HG02981 (cell line): ENCODE measurements around the gene NDUFB8.
"Not testable (repeated sequence)": the region's sequence is repeated elsewhere in the genome, so short reads cannot be mapped to it uniquely, and the experiment has no call there.

Source experiments
- ATAC-seq: cut with Tn5 transposase; IDR thresholded peaks from one replicate; pipeline ENCODE4 v1.9.1; 2021; ENCODE audit warnings: mild to moderate bottlenecking, moderate library complexity; ENCODE audit not compliant: unreplicated experiment

NDUFB8 gene

DNA sequence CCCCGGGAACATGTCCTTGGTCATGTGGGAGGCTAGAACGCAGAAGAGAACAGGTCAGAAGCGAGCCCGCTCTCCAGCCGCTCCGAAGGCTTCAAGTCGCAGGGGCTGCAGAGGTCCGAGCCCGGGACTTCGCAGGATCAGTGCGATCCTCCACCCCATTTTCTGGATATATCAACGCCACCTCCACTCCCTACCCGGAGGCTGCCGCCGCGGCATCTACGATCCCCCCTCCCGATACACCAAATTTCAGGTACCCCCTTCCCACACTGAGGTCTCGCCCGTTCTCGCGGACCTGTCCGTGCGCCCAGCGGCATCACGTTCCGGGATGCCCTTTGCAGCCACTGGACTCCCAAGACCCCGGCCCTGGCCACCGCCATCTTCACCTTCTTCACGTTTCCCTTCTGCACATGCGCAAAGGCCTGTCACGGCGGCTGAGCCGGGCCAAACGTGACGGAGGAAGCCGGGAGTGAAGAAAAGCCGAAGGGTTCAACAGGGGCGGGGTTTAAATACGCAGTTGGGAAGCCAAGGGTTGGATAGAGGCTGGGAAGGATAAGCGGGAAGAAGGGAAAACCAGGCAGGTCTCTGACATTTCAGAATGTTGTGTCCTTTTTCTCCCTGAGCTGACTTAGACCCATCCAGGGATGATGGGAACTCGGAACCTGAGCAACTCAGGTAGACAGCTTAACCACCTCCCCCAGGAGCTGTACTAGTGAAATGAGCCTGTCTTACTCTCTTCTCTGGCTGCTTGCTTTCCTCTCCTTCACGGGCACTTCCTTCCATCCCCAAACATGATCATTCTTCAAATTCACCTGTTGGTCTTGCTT, at the start of gene NDUFB8:
NDUFB8 (minus strand) TSS at position 397 of the 824 bp plus-strand sequence; CDS start at position 377, 20 bp downstream.
- peak; percentile 65 for ATAC-seq

DNA sequence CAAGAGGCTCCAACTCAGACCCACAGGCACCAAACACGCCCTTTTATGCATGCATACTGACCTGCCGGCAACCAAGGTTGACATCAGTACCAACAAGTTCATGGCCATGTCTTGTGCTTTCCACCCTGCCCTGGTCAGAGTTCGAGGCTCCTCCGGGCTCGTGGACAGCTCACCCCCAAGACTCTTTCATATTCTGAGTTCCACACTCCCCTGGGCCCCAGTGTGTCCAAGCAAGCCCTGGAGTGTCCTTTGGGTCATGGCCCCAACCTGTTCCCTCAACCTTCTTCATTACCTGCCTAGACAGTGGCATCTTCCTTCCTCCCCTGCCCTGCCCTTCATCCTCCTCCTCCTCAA, 46.6 kb upstream of the NDUFB8 start:
- no peak for ATAC-seq

DNA sequence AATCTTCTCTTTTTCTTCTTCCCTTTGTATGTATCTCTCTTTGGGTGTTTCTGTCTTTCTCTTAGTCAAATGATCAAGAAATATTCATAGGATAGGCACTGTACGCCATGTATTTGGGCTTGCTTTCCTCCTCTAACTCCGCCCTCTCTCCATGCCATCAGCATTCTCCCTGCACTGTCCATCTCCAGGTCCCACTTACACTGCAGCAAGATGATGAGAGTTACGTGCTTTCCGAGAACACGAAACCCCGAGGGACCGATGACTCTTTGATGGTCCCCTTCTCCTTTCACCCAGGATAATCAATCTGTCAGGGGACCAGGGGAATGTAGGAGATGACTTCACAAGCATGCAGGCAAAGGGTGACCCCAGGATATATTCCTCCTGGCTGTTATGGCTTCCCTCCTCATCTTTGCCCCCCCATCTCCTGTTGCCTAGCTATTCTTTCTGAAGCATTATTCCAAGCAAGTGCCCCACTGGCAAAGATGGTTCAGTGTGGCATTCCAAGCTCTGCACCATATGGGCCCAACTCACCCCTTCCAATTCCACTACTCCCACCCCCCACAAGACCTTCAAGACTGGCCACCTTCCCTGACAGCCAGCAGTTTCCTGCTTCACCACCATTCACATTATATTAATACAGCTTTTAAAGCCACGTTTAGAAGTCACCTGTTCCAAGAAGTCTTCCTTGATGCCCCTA, 46.1 kb upstream of the NDUFB8 start:
- no peak for ATAC-seq

DNA sequence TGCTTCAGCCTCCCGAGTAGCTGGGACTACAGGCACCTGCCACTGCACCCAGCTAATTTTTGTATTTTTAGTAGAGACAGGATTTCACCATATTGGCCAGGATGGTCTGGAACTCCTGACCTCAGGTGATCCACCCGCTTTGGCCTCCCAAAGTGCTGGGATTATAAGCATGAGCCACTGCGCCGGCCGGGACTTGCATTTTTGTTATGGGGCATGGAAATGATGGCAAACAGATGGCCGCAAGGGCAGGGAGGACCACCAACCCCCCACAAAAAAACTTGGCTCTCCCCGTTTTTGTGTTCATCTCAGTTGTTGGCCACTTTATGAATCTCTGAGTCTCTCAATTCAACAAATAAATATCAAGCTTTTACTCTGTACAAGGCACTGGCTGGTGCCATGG, 45.5 kb upstream of the NDUFB8 start:
- not testable (repeated sequence) for ATAC-seq

DNA sequence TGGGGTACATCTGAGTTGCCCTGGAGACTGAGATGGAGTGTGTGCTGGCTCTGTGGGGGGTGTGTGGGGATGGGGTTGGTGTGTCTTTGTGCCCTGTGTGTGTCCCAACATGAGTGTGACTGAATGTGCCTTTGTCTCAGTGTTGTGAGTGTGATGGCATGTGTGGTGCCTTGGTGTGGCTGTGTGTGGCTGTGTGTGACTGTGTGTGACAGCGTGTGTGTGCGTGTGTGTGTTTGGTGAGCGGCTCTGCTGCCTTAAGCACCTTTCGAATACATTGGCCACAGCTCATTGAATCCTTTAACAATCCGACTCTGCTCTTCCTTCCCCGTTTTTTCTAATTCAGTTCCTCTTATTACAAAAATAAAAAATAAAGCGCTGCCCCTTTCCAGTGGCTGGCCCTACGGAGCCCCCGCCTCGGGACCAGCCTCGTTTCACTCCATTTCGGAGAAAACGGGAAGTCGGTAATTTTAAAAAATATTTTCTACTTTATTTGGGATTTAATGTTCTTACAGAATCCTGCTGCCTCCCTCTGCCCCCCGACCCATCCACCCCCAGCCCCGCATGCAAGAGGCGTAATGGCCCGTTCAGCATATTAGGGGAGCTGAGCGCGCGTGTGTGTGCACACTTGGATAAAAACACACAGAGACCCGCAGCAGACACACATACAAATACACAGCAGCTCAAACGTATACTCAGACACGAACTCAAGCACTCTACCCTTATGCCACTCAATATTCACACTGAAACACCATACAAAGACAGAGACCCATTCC, 41.6 kb upstream of the NDUFB8 start:
- no peak for ATAC-seq

DNA sequence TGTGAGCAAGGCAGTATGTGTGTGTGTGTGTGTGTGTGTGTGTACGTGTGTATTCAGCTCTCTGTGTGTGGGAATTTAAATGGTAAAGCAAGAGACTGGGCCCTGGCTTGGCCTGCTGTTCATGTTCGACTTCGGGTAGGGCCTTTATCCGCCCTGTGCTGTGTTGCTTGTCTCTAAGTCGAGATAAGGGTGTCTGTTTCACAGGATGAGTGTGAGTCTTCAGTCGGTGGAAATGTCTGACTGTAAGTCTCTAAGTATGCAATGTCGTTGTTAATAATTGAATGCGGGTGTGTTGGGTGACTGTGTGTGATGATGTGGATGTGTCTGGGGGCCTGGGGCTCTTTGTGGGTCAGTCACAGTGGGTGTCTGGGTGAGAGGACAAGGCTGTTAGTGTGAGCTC, 40.8 kb upstream of the NDUFB8 start:
- no peak for ATAC-seq

DNA sequence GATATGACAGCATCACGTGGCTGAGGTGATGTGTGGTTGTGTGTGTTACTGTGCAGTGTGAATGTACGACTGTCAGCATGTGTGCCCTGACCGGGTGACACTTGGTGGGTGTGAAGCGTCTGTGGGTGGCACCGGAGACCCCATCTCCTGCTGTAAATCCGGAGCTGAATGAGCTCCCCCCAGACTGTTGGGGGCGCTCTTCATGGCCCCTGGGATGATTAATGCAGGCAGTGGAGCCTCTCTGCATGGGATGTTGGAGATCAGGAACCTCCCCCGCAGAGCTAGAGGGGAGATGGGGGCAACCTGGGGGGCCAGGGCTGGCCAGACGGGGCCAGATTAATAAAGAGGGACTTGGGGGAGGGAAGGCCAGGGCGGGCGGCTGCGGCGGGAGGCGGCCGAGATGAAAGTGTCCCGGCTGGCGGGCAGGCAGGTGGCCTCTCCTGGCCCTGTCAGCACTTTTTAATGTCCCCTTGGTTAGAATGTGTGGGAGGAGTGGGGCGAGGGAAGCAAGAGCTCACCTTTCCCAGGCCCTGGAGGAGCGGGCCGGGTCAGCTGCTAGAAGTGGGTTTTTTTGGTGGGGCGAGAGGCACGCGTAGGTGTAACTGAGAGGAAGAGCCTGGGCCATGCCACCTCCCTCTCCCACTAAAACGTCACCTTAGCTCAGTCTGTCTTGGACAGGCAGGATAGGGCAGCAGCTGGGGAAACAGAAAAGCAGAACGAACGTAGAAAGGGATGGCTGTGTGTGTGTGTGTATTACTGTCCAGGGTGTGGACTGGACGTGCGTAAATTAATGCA, 40.2 kb upstream of the NDUFB8 start:
- no peak for ATAC-seq

DNA sequence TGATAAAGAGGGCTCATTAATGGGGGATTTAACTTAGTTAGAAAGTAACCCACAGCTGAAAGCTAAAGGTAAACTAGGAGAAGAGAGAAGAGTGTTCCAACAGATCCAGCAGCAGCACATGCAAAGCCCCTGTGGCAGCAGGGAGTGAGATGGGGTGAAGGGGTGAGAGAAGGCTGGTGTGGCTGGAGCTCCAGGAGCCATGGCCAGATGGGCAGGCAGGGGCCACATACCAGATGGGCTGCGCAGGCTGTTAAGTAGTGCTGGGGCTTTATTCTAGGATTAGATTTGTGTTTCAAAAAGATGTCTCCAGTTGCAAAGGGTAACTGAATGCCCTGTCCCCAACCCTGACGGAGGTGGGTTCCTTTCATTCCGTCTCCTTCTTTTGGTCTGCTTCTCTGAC, 39.2 kb upstream of the NDUFB8 start:
- no peak for ATAC-seq

DNA sequence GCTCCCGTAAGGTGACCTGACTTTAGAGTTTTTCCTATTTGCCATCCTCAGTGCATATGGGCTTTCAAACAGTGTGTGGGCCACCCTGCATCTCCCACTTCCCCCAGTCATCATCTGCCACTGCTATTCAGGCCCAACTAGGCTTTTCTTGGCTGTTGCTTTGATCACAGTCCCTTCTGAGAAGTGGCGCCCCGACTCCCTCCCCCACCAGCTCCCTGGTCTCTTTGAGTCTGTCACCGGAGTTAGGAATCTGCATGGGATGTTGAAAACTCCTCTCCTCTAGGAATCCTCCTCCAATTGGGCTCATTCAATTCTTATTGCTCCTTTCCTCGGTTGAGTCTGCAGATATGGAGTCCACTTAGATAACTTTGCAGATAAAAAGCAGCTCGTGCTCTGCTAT, 38.2 kb upstream of the NDUFB8 start:
- no peak for ATAC-seq

DNA sequence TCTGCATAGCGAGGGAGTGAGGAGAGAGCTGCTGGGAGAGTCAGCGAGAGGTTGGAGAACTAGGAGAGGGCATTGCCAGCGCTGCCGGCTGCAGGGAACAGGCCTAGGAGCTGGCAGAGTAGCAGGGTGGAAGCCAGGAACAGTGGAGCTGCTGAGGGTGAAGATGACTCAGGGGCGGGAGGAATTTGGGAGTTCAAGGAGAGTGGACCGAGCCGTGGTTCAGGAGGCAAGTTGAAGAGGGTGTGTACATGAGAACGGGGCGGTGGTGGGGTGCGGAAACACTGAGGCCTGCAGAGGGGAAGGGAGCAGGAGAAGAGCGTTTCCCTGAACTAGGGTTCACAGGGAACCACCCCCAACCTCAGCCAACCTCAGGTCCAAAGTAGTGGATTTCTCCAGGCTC, 37.6 kb upstream of the NDUFB8 start:
- ATAC-seq = no peak

DNA sequence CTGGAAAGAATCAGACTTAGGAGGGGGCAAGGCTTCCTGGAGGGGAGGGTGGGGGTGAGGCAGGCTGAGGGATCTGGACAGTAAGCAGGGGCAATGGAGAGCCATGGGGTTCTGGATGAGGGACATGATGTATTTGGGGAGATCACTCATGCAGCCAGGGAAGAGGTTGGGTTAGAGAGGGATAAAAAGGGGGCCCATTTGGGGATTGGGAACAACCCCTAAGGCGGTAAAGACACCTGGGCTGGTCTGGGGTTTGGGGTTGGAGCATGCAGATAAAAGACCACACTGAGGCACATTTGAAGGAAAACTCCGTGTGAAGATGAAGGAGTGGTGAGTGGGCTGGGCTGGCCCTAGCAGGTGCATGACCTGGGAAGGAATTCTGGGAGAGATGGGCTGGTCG, 36.9 kb upstream of the NDUFB8 start:
- ATAC-seq = no peak

DNA sequence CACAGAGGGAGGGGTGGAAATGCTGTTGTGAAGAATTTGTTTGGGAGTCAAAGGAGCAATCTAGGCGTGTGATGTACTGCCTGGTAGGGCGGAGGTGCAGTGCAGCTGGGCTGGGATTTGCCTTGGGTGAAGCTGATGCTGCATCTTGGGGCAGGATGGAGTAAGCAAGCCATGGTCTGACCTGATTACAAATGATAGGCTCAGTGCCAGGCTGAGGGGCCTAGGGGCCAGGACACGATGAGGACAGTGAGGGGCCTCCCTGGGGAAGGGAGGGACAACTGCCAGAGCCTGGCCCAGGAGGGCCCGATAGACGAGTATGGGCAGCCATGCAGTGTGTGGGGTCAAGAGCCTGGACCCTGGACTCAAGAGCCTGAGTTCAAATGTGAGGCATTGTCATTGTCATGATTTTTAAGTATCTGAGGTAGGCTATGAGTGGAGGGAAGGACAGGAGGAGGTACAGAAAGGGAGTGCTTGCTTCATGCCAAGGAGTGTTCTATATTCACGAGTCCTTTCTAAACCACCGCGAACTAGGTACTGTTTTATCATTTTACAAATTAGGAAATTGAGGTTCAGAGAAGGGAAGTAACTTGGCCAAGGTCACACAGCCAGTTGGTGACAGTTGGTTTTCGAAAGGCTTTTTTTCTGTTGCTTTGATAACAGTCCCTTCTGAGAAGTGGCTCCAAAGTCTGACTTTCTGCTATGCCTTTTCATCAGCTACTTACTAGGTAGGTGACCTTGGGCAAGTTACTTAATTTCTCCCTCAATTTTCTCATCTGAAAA, 35.7 kb upstream of the NDUFB8 start:
- ATAC-seq = no peak

DNA sequence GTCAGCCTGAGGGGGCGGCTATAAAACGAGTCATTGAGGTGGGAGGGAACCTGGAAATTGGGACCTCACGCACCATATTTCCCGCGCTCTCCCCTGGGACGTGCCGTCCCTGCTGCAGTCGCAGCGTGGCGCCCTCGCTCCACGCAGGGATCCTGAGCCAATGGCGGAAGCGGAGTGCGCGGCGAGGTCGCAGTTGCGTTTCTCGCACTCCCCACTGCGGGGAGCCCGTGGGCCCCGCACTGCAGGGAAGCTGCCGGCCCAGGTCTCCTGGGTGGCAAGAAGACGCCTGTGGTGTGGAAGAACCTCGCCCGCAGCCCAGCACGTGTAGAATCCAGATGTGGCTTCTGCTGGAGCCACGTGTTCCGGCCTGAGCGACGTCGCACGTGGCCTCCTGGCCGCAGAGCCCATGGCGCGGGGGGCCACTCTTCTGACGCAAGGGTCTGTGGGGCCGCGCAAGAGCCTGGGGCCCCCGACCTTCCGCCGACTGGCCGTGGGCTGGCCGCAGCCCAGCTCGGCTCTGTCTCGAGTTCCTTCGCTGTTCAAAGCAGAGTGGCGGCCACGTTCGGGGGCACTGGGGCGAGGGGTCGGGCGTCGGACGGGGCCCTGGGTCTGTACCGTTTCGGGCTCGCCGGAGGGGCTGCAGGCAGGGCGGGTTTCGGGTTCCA, 32.5 kb upstream of the NDUFB8 start:
- ATAC-seq = peak; percentile 69

DNA sequence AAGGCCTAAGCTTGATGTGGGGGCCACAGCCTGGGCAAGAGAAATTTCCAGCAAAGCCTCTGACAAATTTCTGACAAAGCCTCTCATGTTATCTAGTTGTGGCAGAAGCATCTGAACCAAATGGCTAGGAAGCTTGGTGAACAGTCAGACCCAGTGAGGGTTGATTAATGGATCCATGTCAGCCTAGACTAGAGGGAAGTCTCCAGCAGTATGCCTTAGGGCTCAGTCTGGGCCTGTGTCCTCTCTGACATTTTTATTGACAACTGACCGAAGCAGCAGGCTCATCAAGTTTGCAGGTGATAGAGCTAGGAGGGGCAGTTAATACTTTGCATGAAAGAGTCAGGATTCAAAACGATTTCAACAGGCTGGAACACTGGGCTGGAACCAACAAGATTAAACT, 31.3 kb upstream of the NDUFB8 start:
- ATAC-seq = no peak

DNA sequence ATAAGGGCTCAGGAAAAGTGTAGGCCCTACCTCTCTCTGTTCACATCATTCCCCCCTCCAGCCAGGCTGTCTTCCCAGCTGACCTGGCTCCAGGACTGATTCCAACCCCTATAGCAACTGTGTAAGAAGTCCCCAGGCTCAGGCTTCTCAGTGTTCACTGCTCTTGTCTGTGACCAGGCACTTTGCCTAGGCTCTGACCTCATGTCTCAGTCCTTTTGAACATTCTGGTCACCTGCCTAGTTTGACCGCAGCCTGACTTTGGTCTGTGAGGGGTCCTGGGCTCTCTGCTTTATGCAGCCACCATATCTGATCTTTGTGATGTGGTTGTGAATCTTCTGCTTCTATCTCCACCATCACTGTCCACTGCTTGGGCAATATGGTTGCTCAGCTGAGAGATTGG, 30.6 kb upstream of the NDUFB8 start:
- no peak for ATAC-seq

DNA sequence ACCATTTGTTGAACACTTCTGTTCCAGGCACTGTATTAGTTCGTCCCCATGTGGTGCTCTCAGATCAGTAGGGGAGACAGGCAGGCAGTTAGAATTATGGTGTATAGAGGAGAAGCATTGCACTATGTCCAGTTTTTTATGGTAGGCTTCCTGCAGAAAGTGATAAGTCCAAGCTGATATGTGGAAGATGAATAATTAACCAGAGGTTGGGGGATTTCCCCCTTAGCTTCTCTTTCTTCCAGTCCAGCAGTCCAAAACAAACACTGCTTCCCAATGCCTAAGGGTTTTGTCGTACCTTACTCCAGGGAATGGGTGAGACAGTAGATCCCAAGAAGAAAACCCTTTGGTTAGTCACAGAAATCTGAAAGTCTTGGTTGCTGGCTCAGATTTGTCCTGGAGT, 25.2 kb upstream of the NDUFB8 start:
- no peak for ATAC-seq

DNA sequence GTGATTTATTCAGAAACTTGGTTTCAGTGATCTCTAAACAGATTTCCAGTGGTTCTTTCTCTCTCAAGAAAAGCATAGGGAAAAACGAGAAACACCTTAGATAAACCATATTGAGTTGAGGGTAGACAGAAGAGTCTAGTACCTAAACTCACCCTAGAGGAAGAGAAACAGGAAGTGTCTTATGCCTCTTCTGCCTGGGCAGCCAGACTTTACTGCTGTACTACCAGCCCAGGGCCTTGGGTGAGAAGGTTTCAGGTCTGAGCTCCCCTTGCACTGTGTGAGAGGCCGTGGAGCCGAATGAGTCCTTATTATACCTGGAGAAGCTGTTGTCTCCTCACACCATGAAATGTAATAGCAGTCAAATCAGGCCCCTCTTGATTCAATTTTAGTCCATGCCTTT, 24.3 kb upstream of the NDUFB8 start:
- ATAC-seq = no peak

DNA sequence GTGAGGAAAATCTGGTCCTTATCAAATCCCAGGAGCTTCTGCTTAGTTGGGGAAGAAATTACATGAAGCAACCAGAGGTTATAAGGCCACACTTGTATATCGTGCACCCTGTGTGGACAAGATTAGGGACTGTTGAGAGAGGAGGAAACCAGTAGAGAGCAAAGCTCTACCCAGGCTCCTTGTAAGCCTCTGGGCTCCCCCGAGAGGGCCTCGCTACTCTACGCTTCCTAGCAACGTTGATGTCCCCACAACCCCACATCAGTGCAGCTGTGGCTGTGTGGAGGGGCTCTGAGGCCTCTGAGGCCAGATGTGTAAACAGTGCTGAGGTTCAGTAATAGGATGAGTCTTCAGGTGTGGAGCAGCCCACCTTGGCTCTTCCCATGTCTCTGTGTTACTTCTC, 22.1 kb upstream of the NDUFB8 start:
- no peak for ATAC-seq

DNA sequence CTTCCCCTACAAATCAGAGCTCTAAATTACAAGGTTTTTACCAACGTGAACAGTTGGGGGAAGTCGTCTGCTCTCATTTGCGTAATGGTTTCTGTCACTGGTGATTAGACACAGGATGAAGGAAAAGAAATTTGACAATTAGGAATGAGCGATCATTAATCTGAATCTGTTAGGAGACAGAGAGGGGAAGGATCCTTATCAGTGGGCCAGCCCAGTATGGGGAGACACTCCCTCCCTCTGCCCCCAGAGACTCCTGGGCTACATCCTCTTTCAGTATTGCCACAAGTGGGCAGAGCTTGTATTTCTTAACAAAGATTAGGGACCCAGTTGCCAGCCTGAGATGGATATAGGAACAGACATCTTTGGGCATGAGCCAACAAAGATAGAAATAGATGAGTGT, 21.5 kb upstream of the NDUFB8 start:
- no peak for ATAC-seq

DNA sequence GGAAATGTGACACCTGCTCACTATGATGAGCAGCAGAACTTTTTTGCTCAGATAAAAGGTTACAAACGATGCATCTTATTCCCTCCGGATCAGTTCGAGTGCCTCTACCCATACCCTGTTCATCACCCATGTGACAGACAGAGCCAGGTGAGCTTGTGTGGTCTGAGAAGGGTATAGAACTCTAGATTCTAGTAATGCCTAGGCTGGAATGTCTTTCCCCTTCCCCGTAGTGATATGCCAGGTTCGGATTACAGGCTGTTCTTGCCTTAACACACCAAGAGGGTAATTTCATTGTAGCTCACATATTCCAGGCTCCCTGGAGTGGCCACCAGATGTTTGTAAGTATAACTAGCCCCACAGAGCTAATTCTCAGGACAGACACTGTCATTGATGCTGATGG, 15.3 kb upstream of the NDUFB8 start:
- ATAC-seq = no peak
